Measurements from ENCODE around the gene ZBTB16.

The ZBTB16 gene

DNA sequence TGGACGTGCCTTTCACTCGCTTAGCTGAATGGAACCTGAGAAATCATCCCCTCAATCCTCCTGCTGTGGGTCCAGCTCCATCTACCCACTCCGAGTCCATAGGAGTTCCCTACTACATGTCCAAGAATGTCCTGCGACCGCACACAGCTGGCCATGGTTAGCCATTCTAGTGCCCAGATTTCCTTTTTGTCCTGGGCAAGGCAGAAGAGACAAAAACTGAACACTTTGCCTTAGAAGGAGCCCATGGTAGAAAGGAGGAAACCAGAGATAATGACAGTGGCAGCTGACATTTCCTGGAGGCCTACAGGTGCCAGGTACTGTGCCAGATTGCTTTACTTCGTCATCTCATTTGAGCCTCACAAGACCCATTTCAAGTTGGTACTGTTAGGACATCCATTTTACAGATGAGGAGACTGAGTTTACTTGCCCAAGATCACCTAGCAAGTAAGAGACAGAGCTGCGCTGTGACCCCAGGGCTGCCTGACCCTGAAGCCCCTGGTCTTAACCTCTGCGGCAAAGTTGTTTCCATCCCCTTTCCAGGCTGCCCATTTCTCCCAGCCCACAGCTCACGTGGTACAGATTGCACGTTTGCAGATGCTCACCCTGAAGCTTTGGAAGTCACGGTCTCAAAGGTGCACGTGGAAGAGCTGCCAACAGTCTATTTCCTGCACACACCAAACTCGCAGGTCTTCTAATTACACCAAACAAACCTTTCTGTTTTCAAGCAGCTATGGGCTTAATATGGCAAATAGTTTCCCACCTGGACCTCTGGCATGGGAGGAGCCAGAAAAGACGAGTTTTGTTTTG, 112.7 kb downstream of the ZBTB16 start:
- DNase-seq (ENCODE audit: low spot score): no peak
- in situ Hi-C loops (cut with MboI; ENCODE audit: low sequenced_read_pairs, unreplicated experiment): no loop called here
- TF ChIP-seq, protein P1, sequence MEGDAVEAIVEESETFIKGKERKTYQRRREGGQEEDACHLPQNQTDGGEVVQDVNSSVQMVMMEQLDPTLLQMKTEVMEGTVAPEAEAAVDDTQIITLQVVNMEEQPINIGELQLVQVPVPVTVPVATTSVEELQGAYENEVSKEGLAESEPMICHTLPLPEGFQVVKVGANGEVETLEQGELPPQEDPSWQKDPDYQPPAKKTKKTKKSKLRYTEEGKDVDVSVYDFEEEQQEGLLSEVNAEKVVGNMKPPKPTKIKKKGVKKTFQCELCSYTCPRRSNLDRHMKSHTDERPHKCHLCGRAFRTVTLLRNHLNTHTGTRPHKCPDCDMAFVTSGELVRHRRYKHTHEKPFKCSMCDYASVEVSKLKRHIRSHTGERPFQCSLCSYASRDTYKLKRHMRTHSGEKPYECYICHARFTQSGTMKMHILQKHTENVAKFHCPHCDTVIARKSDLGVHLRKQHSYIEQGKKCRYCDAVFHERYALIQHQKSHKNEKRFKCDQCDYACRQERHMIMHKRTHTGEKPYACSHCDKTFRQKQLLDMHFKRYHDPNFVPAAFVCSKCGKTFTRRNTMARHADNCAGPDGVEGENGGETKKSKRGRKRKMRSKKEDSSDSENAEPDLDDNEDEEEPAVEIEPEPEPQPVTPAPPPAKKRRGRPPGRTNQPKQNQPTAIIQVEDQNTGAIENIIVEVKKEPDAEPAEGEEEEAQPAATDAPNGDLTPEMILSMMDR (IDR thresholded peaks at IDR 0.05; ENCODE audit: borderline replicate concordance, control extremely low read depth, extremely low read depth, insufficient read depth, missing control alignments): no peak

DNA sequence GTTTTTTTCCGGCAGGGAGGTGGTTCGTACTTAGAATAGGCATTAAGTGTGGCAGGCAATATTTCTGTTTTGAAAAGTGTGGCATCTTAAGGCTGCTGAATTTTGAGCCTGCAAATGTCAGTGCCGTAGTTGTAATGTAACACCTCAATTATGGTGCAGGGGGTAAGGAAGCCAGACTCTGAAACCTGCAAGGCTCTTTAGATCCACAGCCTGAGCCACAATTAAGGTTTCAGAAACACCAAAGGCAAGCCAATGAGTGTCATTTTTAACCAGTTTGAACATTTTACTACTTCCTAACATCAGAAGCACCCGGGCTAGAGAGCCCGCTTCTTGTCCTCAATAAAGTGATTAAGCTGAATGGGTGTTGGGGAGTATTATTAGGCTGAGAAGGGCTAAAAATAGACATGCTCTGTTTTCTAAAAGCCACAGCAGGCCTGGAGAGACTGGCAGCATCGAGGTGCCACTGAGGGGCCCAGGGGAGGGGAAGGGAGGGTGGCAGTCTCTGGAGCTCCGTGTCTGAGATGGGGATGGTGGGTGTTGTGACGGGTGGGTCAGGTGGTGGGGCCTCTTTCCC, 113.4 kb downstream of the ZBTB16 start:
- in situ Hi-C loops (cut with MboI; ENCODE audit: low sequenced_read_pairs, unreplicated experiment): no loop called here
- DNase-seq (ENCODE audit: low spot score): no peak
- TF ChIP-seq, protein P1 (IDR thresholded peaks at IDR 0.05; ENCODE audit: borderline replicate concordance, control extremely low read depth, extremely low read depth, insufficient read depth, missing control alignments): no peak

DNA sequence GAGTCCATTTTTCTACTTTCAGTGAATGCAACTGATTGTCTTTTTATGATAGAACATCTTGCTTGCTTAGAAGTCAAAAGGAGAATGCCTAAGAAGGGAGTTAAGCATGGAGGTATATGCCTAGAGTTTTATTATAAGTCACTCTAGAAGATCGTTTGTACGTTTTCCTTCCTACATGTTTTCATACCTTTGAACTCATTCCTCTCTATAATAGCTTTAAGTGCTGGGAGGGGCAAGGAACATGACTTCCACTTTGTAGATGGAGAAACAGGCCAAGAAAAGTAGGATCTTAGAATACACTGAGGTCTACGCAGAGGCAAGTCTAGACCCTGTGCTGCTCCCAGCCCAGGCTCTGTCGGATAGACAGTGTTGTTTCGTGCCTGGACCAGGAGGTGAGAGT, 114.3 kb downstream of the ZBTB16 start:
- TF ChIP-seq, protein P1 (IDR thresholded peaks at IDR 0.05; ENCODE audit: borderline replicate concordance, control extremely low read depth, extremely low read depth, insufficient read depth, missing control alignments): no peak
- in situ Hi-C loops (cut with MboI; ENCODE audit: low sequenced_read_pairs, unreplicated experiment): no loop called here
- DNase-seq (ENCODE audit: low spot score): no peak

DNA sequence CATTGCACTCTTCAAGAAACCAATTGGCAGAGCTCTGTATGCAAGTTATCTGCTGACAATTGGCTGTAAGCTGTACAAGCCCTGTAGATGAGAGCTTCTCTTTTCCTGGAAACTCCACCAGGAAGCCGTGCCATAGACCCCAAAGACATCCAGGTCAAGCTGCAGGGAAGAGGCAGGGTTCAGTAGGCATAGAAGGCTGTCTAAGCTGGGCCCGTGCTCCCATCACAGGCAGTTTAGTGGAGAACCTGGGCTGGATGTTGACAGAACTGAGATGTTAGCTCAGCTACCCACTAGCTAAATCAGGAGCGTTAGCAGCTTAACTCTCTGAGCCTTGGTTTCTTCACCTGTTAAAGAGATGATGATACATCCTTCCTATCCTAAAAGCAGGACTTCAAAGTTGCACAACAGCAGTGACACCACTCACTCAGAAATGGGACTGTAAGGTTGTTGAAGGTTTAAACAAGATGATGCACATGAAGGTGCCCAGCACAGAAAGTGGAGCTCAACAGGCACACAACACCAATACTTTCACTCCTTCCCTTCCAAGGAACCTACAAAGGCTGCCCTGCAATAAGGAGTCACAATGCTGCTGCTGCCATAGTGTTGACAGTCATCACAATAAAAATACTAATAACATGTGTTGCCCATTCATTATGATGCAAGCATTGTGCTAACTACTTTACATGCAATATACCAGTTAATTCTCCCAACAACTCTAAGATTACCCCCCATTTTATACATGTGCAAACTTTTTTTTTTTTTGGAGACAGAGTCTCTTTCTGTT, 115.4 kb downstream of the ZBTB16 start:
- in situ Hi-C loops (cut with MboI; ENCODE audit: low sequenced_read_pairs, unreplicated experiment): no loop called here
- TF ChIP-seq, protein P1 (IDR thresholded peaks at IDR 0.05; ENCODE audit: borderline replicate concordance, control extremely low read depth, extremely low read depth, insufficient read depth, missing control alignments): no peak
- no peak for DNase-seq (ENCODE audit: low spot score)

DNA sequence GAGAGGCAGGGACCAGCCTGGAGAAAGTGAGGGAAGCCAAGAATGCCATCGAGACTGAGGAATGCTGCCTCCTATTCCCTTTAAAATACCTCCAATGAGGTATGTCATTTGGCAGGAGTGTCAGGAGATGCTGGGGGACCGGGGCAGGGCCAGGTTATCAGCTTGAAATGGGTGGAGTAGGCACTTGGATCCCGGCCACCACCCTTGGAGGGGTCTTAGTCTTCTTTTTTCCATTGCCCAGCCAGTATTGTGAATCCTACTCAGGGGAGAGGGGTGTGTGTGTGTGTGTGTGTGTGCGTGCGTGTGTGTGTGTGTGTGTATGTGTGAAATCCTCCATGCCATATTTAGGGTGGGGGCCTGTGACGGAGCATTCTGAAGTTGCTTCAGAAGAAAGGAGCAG, 116.2 kb downstream of the ZBTB16 start:
- DNase-seq (ENCODE audit: low spot score): no peak
- in situ Hi-C loops (cut with MboI; ENCODE audit: low sequenced_read_pairs, unreplicated experiment): no loop called here
- TF ChIP-seq, protein P1 (IDR thresholded peaks at IDR 0.05; ENCODE audit: borderline replicate concordance, control extremely low read depth, extremely low read depth, insufficient read depth, missing control alignments): no peak

DNA sequence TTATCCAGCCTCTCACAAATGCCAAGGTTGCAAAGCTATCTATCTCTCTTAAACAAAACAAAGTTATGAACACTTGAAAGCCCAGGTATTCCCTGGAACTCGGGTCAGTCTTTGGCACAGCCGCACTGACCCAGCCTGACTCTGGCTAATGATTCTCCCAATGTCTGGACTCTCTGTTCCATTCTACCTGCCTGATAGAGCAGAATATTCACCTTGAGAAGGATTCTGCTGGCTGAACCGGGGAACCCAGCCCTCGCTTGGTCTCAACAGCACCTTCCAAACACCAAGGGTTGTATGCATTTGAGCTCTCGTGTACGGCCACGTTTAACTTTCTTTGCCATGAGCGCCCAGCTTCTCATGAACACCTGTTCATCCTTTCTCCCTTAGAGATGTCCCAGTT, 116.8 kb downstream of the ZBTB16 start:
- in situ Hi-C loops (cut with MboI; ENCODE audit: low sequenced_read_pairs, unreplicated experiment): no loop called here
- DNase-seq (ENCODE audit: low spot score): no peak
- TF ChIP-seq, protein P1 (IDR thresholded peaks at IDR 0.05; ENCODE audit: borderline replicate concordance, control extremely low read depth, extremely low read depth, insufficient read depth, missing control alignments): no peak

All from GM13976 (cell line).